ENCODE results near the gene KCNN3.
A peak's percentile ranks its signal among the peaks of the same experiment; 100 is the strongest.

The KCNN3 gene

GRCh38 chr1:154867064-154867825 lies 2.8 kb downstream of the KCNN3 start:
- DNase-seq (ENCODE audit: low spot score), result peak; percentile 62
- in situ Hi-C loops (cut with MboI; ENCODE audit: low sequenced_read_pairs, unreplicated experiment), result no loop called here
- TF ChIP-seq CTCF (IDR thresholded peaks at IDR 0.05; ENCODE audit: borderline replicate concordance, control extremely low read depth, extremely low read depth, insufficient read depth, missing control alignments), result no peak

DNA sequence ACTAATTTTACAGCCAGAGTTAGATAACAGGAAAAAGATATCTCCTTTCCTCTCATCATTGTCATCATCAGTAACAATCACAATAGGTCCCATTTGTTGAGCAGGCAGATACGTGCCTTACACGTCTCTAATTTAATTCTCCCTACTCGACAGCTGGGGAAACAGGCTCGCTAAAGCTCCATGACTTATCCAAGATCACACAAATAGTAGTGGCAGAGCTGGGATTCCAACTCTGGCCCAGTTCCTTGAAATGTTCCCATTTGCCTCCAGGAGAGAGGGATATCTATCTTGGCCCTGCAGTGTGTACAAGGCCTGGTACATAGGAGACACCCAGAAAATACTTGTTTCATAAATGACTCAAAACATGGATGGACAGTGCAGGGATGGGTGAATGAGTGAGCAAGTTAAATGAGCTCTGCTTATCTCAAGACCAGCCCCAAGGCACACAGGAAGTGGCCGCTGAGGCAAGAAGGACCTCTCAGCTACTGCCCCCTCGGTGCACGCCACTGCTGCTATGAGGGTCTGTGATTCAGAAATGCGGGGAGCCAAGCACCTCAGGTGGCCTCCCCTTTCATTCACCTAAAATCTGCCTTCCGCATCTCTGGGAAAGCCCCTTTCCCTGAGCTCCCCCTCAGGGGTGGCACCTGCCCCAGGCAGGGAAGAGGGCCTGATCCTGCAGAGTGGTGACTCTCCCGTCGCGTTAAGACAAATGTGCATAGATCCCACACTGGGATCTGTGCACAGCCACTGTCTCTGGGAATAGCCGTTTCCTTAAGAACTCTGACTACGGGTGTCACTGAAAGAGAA lies 3.6 kb downstream of the KCNN3 start:
- in situ Hi-C loops (cut with MboI; ENCODE audit: low sequenced_read_pairs, unreplicated experiment), result no loop called here
- TF ChIP-seq CTCF (IDR thresholded peaks at IDR 0.05; ENCODE audit: borderline replicate concordance, control extremely low read depth, extremely low read depth, insufficient read depth, missing control alignments), result no peak
- peak; percentile 55 for DNase-seq (ENCODE audit: low spot score)

DNA sequence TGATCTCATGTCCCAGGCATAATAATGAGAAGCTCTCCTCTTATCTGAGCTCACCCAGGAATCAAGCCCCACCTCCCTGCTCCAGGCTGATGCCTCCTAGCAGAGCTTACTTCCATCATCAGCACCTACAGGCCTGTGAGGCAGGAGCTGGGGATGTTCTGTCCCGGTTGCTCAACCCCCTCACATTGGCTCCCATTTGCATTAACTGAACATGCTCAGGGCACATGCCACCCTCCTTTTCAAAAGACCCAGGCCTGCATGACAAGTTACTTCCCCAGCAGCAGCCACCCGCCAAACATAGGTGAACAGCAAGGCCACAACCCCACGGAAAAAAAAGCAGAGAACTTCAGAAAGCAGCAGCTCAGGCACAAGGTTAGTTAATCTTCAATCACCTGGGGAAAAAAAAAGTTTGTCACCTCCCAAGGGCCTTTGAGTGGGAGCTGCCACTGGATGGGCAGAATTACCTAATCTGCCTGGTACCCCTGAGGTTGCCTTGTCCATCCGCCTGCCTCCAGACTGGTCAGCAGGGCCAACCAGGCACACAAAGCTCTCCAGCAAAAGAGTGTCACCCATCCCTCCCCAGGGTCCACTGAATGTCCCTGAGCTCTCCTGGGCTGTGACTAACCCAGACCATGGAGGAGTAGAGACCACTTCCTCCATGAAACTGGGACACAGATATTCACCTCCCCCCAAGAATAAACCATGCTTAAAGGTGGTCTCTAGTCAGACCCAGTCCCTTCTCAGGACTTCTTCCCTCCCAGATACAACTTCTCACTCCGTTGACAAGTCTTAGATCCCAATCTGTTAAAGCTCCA lies 4.4 kb downstream of the KCNN3 start:
- no peak for TF ChIP-seq CTCF (IDR thresholded peaks at IDR 0.05; ENCODE audit: borderline replicate concordance, control extremely low read depth, extremely low read depth, insufficient read depth, missing control alignments)
- DNase-seq (ENCODE audit: low spot score), result peak; percentile 35
- in situ Hi-C loops (cut with MboI; ENCODE audit: low sequenced_read_pairs, unreplicated experiment), result no loop called here

- DNase-seq (ENCODE audit: low spot score), result peak; percentile 26
- TF ChIP-seq CTCF (IDR thresholded peaks at IDR 0.05; ENCODE audit: borderline replicate concordance, control extremely low read depth, extremely low read depth, insufficient read depth, missing control alignments), result no peak
- in situ Hi-C loops (cut with MboI; ENCODE audit: low sequenced_read_pairs, unreplicated experiment), result no loop called here
Measured at GRCh38 chr1:154864189-154864975, 5.7 kb downstream of the KCNN3 start.

DNA sequence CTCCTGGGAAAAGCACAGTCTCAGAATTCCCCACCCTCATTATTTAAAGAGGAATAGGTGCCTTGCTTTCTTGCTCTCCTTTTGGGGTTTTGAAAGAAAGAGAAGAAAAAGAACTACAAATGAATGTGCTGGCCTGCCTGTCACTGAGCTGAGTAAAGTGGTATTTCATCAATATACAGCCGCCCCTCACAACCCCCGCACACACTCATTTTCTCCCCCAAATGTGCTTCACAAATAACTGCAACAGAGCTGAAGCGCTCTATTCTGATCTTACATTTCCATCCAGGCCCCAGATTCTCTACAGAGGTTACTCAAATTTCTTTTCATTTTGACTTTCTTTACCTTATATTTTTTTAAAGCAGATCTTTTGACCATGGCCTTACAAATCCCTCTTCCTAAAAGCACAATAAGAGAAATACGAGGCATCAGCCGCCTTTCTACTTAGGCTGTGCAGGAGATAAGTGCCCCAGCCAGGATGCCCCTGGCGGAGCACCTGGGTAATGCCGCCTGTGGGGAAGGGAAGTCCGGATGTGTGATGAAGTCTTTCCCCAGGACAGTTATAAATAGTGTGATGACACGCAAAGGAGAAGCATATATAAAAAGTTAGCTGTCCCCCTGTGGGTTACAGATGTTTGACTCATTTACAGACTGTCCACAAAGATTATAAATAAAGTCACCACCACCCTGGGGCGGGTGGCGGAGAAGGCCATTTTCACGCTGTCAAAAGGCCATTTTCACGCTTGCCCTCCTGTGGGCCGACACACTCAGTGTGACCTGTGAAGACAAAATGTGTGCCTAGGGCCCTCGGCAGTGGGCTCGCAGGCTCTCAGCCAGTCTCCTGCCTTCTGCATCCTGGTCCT lies 6.5 kb downstream of the KCNN3 start:
- peak; percentile 81 for DNase-seq (ENCODE audit: low spot score)
- peak; percentile 79 for TF ChIP-seq CTCF (IDR thresholded peaks at IDR 0.05; ENCODE audit: borderline replicate concordance, control extremely low read depth, extremely low read depth, insufficient read depth, missing control alignments)
- in situ Hi-C loops (cut with MboI; ENCODE audit: low sequenced_read_pairs, unreplicated experiment), result no loop called here

Measured in GM13976 (cell line).